PFSK-1 (cell line): ENCODE measurements around the gene PRKCE.

Experiments
- FOXP2 ChIP-seq: optimal IDR thresholded peaks from 2 replicates; pipeline ENCODE3; 2011; ENCODE audit warnings: borderline replicate concordance, control low read depth, inconsistent platforms; ENCODE audit not compliant: insufficient read depth; ENCODE audit errors: extremely low read length, extremely low read depth
- POLR2AphosphoS5 ChIP-seq: IDR thresholded peaks from 2 replicates; pipeline ENCODE4 v1.6.1; 2012; ENCODE audit warnings: low read depth, mild to moderate bottlenecking, control low read depth, low read length, moderate library complexity
- SIN3A ChIP-seq: IDR thresholded peaks from 2 replicates; pipeline ENCODE4 v1.6.1; 2012; ENCODE audit warnings: mild to moderate bottlenecking, low read length, moderate library complexity, borderline replicate concordance; ENCODE audit not compliant: insufficient read depth
- TAF1 ChIP-seq: IDR thresholded peaks from 2 replicates; pipeline ENCODE4 v1.6.1; 2012; ENCODE audit warnings: low read length, control low read depth, borderline replicate concordance; ENCODE audit not compliant: insufficient read depth
- TF ChIP-seq, protein P1 (sequence below), 2 experiments: IDR thresholded peaks; 2 replicates each; pipeline versions ENCODE4 v1.6.1 to v1.8.0; 2011 to 2012; ENCODE audit warnings: low read depth in 2 of 2, low read length in 2 of 2, control low read depth in 1 of 2, inconsistent platforms in 1 of 2, mild to moderate bottlenecking in 1 of 2, moderate library complexity in 1 of 2; ENCODE audit not compliant: insufficient read depth in 1 of 2

PRKCE gene

DNA sequence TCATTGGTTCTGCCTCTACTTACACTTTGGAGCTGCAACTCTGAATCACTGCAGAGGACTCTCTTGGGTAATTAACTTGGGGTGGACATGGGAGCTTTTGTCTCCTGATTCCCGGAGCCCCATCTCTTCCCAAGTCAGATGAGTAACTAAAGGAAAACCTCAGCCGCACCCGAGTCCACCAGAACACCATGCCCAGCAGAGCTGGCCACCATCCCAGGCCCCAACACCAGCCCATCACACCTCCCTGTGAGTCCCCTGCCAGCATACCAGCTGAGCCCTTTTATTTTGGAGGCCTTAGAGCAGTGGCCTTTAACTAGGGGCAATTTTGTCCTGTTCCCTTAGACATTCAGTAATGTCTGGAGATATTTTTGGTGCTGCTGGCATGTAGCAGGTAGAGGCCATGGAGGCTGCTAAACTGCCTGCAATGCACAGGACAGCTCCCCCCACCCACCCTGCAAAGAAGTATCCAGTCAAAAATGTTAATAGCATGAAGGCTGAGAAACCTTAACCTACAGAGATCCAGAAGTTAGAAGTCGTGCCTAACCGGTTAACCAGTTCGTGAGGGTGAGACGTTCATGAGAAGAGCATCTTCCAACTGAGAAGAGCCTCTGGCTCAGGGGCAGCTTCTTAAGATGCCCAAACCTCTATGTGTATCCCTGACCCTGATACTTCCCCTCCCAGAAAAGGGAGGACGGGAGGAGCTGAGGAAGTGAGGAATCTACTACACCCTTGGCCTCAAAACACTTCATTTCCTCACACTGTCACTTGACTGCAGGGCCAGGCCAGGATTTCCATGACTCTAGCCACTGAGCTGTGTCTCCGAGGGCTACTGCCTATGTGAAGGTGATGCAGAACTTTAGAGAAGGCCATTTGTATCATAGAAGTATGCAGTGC is 505.8 kb downstream of the PRKCE start:
- TF ChIP-seq, protein P1, sequence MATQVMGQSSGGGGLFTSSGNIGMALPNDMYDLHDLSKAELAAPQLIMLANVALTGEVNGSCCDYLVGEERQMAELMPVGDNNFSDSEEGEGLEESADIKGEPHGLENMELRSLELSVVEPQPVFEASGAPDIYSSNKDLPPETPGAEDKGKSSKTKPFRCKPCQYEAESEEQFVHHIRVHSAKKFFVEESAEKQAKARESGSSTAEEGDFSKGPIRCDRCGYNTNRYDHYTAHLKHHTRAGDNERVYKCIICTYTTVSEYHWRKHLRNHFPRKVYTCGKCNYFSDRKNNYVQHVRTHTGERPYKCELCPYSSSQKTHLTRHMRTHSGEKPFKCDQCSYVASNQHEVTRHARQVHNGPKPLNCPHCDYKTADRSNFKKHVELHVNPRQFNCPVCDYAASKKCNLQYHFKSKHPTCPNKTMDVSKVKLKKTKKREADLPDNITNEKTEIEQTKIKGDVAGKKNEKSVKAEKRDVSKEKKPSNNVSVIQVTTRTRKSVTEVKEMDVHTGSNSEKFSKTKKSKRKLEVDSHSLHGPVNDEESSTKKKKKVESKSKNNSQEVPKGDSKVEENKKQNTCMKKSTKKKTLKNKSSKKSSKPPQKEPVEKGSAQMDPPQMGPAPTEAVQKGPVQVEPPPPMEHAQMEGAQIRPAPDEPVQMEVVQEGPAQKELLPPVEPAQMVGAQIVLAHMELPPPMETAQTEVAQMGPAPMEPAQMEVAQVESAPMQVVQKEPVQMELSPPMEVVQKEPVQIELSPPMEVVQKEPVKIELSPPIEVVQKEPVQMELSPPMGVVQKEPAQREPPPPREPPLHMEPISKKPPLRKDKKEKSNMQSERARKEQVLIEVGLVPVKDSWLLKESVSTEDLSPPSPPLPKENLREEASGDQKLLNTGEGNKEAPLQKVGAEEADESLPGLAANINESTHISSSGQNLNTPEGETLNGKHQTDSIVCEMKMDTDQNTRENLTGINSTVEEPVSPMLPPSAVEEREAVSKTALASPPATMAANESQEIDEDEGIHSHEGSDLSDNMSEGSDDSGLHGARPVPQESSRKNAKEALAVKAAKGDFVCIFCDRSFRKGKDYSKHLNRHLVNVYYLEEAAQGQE (IDR thresholded peaks at IDR 0.05; ENCODE audit: insufficient read depth in 1 of 2, low read depth in 2 of 2, low read length in 2 of 2), result no peak
- TF ChIP-seq SIN3A (no peak), FOXP2 (no peak), TAF1 (no peak), POLR2AphosphoS5 (no peak)

DNA sequence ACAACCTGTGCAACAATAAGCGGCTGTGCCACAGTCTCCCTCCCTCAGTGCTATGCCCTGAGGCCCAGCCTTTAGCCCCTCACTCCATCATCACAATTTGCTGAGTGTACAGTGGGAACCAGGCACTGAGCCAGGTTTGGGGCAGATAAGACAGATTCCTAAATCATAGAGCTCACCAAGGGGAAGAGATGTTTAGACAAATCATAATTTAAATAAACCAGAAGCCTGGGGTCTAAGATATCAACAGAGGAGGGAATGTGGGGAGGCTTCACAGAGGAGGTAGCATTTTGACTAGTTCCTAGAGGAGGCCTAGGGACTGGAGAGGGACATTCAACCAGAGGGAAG is 506.5 kb downstream of the PRKCE start:
- TF ChIP-seq SIN3A (no peak), POLR2AphosphoS5 (no peak), TAF1 (no peak), FOXP2 (no peak)
- TF ChIP-seq, protein P1 (IDR thresholded peaks at IDR 0.05; ENCODE audit: insufficient read depth in 1 of 2, low read depth in 2 of 2, low read length in 2 of 2), result no peak

DNA sequence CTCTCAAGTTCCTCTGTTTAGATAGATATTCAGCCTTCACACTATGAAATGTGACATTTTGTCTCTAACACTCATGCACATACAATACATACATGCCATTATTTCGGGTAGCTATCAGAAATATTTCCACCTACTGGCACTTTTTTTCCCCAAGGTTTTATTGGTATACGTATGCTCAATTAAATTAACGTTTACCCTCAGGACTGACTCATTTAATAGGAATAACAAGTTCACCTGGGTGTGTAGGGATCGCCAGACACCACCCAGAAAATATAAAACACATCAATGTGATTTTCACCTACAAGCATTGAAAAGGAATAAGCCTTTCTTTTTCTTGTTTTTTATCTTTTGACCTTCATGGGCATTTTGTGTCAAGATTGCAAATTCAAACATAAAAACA is 507.2 kb downstream of the PRKCE start:
- TF ChIP-seq POLR2AphosphoS5 (no peak), FOXP2 (no peak), TAF1 (no peak), SIN3A (no peak)
- TF ChIP-seq, protein P1 (IDR thresholded peaks at IDR 0.05; ENCODE audit: insufficient read depth in 1 of 2, low read depth in 2 of 2, low read length in 2 of 2), result no peak

DNA sequence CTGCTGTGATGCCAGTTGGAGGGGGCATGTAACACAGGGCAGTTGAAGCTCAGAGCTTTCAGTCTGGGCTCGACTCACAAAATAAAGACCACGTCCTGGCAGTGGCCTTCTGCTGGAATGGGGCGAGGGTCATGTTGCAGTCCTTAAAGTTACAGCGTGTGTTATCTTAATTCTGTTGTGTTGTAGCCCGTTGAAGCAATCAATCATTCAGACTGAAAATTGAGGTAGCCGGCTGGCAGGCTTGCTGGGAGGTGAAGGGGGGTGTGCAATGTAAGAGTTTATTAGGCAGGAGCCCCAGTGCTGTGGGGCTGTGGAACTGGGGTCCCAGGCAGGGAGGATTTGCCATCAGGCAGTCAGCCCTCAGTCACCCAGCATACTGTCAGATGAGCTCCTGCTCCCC is 508.9 kb downstream of the PRKCE start:
- TF ChIP-seq, protein P1 (IDR thresholded peaks at IDR 0.05; ENCODE audit: insufficient read depth in 1 of 2, low read depth in 2 of 2, low read length in 2 of 2), result no peak
- TF ChIP-seq POLR2AphosphoS5 (no peak), FOXP2 (no peak), SIN3A (no peak), TAF1 (no peak)
